ENCODE results near the gene PRDM11. TPM values are rescaled to one million over a fixed set of nuclear protein-coding genes. Genes with fewer than 3 reads are reported as not detected.

The PRDM11 gene
- total and polyA plus RNA-seq, 2 experiments from 2014 or later: 11.8 to 20.5 TPM

- TF ChIP-seq, protein P1, sequence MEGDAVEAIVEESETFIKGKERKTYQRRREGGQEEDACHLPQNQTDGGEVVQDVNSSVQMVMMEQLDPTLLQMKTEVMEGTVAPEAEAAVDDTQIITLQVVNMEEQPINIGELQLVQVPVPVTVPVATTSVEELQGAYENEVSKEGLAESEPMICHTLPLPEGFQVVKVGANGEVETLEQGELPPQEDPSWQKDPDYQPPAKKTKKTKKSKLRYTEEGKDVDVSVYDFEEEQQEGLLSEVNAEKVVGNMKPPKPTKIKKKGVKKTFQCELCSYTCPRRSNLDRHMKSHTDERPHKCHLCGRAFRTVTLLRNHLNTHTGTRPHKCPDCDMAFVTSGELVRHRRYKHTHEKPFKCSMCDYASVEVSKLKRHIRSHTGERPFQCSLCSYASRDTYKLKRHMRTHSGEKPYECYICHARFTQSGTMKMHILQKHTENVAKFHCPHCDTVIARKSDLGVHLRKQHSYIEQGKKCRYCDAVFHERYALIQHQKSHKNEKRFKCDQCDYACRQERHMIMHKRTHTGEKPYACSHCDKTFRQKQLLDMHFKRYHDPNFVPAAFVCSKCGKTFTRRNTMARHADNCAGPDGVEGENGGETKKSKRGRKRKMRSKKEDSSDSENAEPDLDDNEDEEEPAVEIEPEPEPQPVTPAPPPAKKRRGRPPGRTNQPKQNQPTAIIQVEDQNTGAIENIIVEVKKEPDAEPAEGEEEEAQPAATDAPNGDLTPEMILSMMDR (IDR thresholded peaks at IDR 0.05; ENCODE audit: low read depth, low read length): no peak
- H3K9me3 ChIP-seq (ENCODE audit: low read depth): no peaks in the 10 kb centered on the region
Measured at GRCh38 chr11:45176996-45177395, 30.6 kb downstream of the PRDM11 start.

GRCh38 chr11:45178223-45178622, 31.8 kb downstream of the PRDM11 start:
- DNase-seq (ENCODE audit: low read depth in 1 of 2, low spot score in 1 of 2): no peak

More at GRCh38 chr11:45176996-45177395, 30.6 kb downstream of the PRDM11 start:
- Histone ChIP-seq H3K27me3 (no peaks in the 10 kb centered on the region), H3K27ac (peak overlapping the region; percentile 58), H3K4me1 (ENCODE audit: low read depth) (peaks cover 27% of the 10 kb centered on the region), H3K4me3 (no peak overlapping the region), H3K36me3 (no peaks in the 10 kb centered on the region)
- peak in 1 of 2 donors; percentile 66 for DNase-seq (ENCODE audit: low read depth in 1 of 2, low spot score in 1 of 2)

DNA sequence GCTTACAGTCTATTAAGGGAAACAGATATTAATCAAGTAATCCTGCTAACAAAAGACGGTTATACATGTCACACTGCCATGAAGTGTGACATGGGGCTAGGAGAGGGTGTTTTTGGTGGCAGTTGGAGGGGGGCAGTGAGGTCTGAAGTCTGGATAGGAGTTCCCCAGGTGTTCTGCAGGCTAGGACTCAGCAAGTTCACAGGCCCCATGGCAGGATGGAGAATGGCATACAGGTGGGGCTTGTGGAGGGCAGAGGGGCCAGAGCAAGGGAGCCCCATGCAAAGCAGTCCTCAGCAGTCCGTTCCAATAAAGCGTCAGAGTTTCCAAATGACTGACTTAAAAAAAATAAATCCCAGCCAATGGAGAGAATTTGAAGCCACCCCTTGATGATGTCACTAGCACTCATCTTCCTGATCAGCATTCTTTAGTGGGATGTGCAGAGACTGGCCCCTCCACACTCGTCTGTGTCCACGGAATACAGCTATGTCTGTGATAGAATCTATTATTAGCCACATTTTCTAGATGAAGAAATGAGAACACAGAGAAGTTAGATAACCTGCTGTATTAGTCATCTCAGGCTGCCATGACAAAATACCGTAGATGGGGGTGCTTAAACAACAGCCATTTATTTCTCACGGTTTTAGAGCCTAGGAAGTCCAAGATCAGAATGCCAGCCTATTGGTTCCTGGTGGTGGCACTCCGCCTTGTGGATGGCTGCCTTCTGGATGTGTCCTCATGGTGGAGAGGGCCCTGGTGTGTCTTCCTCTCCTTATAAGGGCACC, 32.6 kb downstream of the PRDM11 start:
- no peak overlapping the region for H3K27ac ChIP-seq
- no peaks in the 10 kb centered on the region for H3K27me3 ChIP-seq
- DNase-seq (ENCODE audit: low read depth in 1 of 2, low spot score in 1 of 2): peak in 1 of 2 donors; percentile 59
- H3K4me3 ChIP-seq: no peak overlapping the region
- no peaks in the 10 kb centered on the region for H3K9me3 ChIP-seq (ENCODE audit: low read depth)
- H3K36me3 ChIP-seq: peaks cover 8% of the 10 kb centered on the region
- H3K4me1 ChIP-seq (ENCODE audit: low read depth): peaks cover 27% of the 10 kb centered on the region
- TF ChIP-seq, protein P1 (IDR thresholded peaks at IDR 0.05; ENCODE audit: low read depth, low read length): no peak

More at GRCh38 chr11:45178223-45178622, 31.8 kb downstream of the PRDM11 start:
- TF ChIP-seq, protein P1 (IDR thresholded peaks at IDR 0.05; ENCODE audit: low read depth, low read length): no peak
- Histone ChIP-seq H3K9me3 (ENCODE audit: low read depth) (no peaks in the 10 kb centered on the region), H3K36me3 (peaks cover under 1% of the 10 kb centered on the region), H3K4me3 (no peak overlapping the region), H3K4me1 (ENCODE audit: low read depth) (peaks cover 27% of the 10 kb centered on the region), H3K27ac (no peak overlapping the region), H3K27me3 (no peaks in the 10 kb centered on the region)

- no peak overlapping the region for H3K27ac ChIP-seq
Measured at GRCh38 chr11:45179686-45180178, 33.3 kb downstream of the PRDM11 start.

DNA sequence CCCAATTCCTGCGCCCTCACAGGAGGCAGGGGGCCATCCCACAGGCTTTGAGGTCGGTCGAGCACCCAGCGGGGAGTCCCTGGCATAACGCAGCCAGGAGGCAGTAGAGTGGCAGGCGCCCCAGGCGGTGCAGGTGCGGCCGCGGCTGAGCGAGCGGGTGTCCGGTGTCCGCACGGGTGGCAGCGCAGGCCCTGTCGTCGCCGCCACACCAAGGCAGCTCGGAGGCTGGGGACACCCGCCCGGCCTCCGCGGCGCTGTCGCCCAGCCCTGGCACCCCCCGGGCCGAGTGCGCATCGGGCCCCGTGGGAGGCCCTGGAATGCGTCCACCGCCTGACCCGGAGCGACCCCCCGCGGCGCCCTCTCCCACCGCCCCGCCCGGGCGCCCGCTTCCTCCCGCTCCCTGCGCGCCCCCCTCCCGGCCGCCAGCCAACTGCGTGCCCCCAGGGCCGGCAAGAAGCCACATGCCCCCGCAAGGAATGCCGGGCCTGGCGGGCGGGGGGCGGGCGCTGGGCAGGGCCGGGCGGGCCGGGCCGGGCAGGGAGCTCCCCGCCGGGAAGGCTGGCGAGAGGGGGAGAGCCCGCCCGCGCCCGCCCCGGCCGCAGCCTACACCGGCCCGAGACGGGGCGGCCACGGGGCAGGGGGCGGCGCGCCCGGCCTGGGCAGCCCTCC, 33.9 kb downstream of the PRDM11 start:
- peaks cover 8% of the 10 kb centered on the region for H3K36me3 ChIP-seq
- H3K9me3 ChIP-seq (ENCODE audit: low read depth): no peaks in the 10 kb centered on the region
- H3K27ac ChIP-seq: peak overlapping the region; percentile 77
- peak overlapping the region; percentile 40 for H3K4me3 ChIP-seq
- H3K4me1 ChIP-seq (ENCODE audit: low read depth): peaks cover 27% of the 10 kb centered on the region
- TF ChIP-seq, protein P1 (IDR thresholded peaks at IDR 0.05; ENCODE audit: low read depth, low read length): peak; percentile 31
- H3K27me3 ChIP-seq: no peaks in the 10 kb centered on the region
- DNase-seq (ENCODE audit: low read depth in 1 of 2, low spot score in 1 of 2): peak; percentile 52 to 75

More at GRCh38 chr11:45179686-45180178, 33.3 kb downstream of the PRDM11 start:
- Histone ChIP-seq H3K27me3 (no peaks in the 10 kb centered on the region), H3K36me3 (peaks cover 8% of the 10 kb centered on the region), H3K4me3 (peak overlapping the region; percentile 40), H3K9me3 (ENCODE audit: low read depth) (no peaks in the 10 kb centered on the region), H3K4me1 (ENCODE audit: low read depth) (peaks cover 27% of the 10 kb centered on the region)
- TF ChIP-seq, protein P1 (IDR thresholded peaks at IDR 0.05; ENCODE audit: low read depth, low read length): no peak
- no peak for DNase-seq (ENCODE audit: low read depth in 1 of 2, low spot score in 1 of 2)

All from cardiac muscle cell (in vitro differentiated cells and primary cell).